T-helper 17 cell (primary cell): ENCODE measurements around the gene CASP2. TPM values are rescaled to one million over a fixed set of nuclear protein-coding genes. Genes with fewer than 3 reads are reported as not detected.
A peak's percentile ranks its signal among the peaks of the same experiment; 100 is the strongest.

Experiments
- ATAC-seq: fragments of 150-1000 bp; cut with Tn5 transposase; 2 replicates; pipeline ENCODE4 v1.10.0; 2021; ENCODE audit warnings: mild to moderate bottlenecking, moderate library complexity
- DNase-seq, 3 donors: peaks; one replicate each; pipeline versions ENCODE4 v3.0.0 to v3.0.0-alpha.2; 2020 to 2021
- H3K9me3 ChIP-seq: one replicate; pipeline ENCODE4 v1.7.0; 2013; ENCODE audit warnings: low read length, mild to moderate bottlenecking; ENCODE audit not compliant: control insufficient read depth, poor library complexity, severe bottlenecking
- H3K27ac Mint-ChIP-seq: one replicate; pipeline ENCODE4 v1.8.0; 2022; ENCODE audit warnings: mild to moderate bottlenecking, moderate library complexity, mixed read lengths
- H3K27me3 Mint-ChIP-seq: one replicate; pipeline ENCODE4 v1.8.0; 2022; ENCODE audit warnings: mixed read lengths
- H3K36me3 Mint-ChIP-seq: one replicate; pipeline ENCODE4 v1.8.0; 2022; ENCODE audit warnings: low read depth, mixed read lengths
- H3K4me1 Mint-ChIP-seq: one replicate; pipeline ENCODE4 v1.8.0; 2022; ENCODE audit warnings: mild to moderate bottlenecking, mixed read lengths
- H3K4me3 Mint-ChIP-seq: one replicate; pipeline ENCODE4 v1.8.0; 2022; ENCODE audit warnings: mild to moderate bottlenecking, moderate library complexity, mixed read lengths
- total RNA-seq, 4 donors: library from RNA in 2 of 4; stranded (reverse) in 2 of 4; gene quantifications; one replicate each; pipeline ENCODE4 v1.2.3 and lab custom pipeline; 2022 to 2026

The CASP2 gene
- total RNA-seq, 2 donors from 2014 or later: 49.3 to 52.5 TPM

GRCh38 chr7:143314127-143314526 is 26.0 kb downstream of the CASP2 start:
- H3K9me3 ChIP-seq: no peaks in the 10 kb centered on the region
- DNase-seq (no peak), ATAC-seq (no peak)
- H3K36me3 Mint-ChIP-seq: no peaks in the 10 kb centered on the region
- no peak overlapping the region for H3K27ac Mint-ChIP-seq
- H3K4me1 Mint-ChIP-seq: peaks cover 17% of the 10 kb centered on the region
- H3K4me3 Mint-ChIP-seq: no peak overlapping the region
- H3K27me3 Mint-ChIP-seq: peaks cover 4% of the 10 kb centered on the region

- no peak for ATAC-seq
- Mint-ChIP-seq H3K36me3 (no peaks in the 10 kb centered on the region), H3K4me3 (no peak within 1 kb of the TSS), H3K27me3 (peaks cover 6% of the 10 kb centered on the region), H3K27ac (peak within 1 kb of the TSS; percentile 37), H3K4me1 (peaks cover 6% of the 10 kb centered on the region)
- no peak for DNase-seq
- H3K9me3 ChIP-seq: no peaks in the 10 kb centered on the region
These were observed 27.6 kb downstream of the CASP2 start, which contains the start of gene CLCN1 for GRCh38 chr7:143315776-143316175. CLCN1 (plus strand) TSS chr7:143316111; CDS start chr7:143316213, 102 bp downstream.

- peaks cover 6% of the 10 kb centered on the region for H3K27me3 Mint-ChIP-seq
- no peaks in the 10 kb centered on the region for H3K9me3 ChIP-seq
- no peaks in the 10 kb centered on the region for H3K36me3 Mint-ChIP-seq
- DNase-seq: no peak
- no peak overlapping the region for H3K4me3 Mint-ChIP-seq
- H3K27ac Mint-ChIP-seq: peak overlapping the region; percentile 37
- ATAC-seq: no peak
- H3K4me1 Mint-ChIP-seq: peaks cover 3% of the 10 kb centered on the region
These were observed 28.3 kb downstream of the CASP2 start for GRCh38 chr7:143316492-143316891.

DNA sequence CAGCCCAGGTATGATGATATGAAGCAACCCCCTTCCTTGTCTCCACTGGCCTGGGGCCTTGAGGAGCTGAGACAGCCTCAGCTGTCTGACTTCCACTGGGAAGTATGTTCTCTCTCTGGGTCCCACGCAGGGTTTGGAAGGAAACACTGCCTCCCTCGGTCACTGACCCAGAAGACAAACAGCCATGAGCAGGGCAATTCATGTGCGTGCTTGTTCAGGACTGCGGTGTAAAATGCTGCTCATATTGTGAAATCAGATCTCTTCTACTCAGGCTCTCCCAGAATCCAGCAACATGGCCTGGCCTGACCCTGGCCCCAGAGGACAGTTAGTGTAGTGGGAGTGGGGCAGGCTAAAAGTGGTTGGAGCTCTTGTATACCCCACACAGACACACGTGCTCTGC is 30.5 kb downstream of the CASP2 start:
- H3K9me3 ChIP-seq: no peaks in the 10 kb centered on the region
- peaks cover 6% of the 10 kb centered on the region for H3K27me3 Mint-ChIP-seq
- no peak overlapping the region for H3K4me3 Mint-ChIP-seq
- ATAC-seq (no peak), DNase-seq (no peak)
- no peaks in the 10 kb centered on the region for H3K36me3 Mint-ChIP-seq
- H3K4me1 Mint-ChIP-seq: peaks cover 3% of the 10 kb centered on the region
- no peak overlapping the region for H3K27ac Mint-ChIP-seq

DNA sequence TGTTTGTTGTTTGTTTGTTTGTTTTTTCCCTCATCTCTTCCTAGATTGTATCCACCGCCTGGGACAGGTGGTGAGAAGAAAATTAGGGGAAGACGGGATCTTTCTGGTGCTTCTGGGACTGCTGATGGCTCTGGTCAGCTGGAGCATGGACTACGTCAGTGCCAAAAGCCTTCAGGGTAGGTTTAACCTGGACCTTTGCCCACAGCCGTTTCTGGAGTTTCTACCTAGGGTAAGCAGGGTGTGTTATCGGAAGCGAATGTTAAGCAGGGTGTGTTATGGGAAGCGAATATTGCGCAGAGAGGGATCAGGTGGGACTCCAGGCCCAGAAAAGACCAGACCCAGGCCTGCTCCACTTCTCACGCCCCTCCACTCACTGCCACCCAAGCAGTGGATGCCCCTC is 32.5 kb downstream of the CASP2 start:
- Mint-ChIP-seq H3K27ac (no peak overlapping the region), H3K4me1 (peaks cover 13% of the 10 kb centered on the region)

DNA sequence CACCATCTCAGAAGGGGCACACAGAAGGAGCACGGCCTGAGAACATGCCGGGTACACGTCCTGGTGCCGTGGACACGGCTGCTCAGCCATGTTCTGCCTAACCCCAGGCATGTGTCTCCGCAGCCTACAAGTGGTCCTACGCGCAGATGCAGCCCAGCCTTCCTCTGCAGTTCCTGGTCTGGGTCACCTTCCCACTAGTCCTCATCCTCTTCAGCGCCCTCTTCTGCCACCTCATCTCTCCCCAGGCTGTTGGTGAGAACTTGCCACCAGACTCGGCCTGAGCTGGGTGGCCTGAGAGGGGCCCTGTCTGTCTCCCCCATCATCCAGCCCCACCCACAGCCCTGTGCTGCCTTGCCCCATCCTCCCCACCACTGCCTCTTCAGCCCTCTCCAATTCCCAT is 33.1 kb downstream of the CASP2 start:
- no peak overlapping the region for H3K27ac Mint-ChIP-seq
- H3K27me3 Mint-ChIP-seq: peaks cover 13% of the 10 kb centered on the region
- no peak for DNase-seq
- no peak for ATAC-seq
- no peak overlapping the region for H3K4me3 Mint-ChIP-seq
- no peaks in the 10 kb centered on the region for H3K9me3 ChIP-seq
- no peaks in the 10 kb centered on the region for H3K36me3 Mint-ChIP-seq
- peaks cover 13% of the 10 kb centered on the region for H3K4me1 Mint-ChIP-seq

More for the DNA sequence above, 32.5 kb downstream of the CASP2 start:
- ATAC-seq (no peak), DNase-seq (no peak)
- H3K4me3 Mint-ChIP-seq: no peak overlapping the region
- no peaks in the 10 kb centered on the region for H3K9me3 ChIP-seq
- H3K27me3 Mint-ChIP-seq: peaks cover 13% of the 10 kb centered on the region
- no peaks in the 10 kb centered on the region for H3K36me3 Mint-ChIP-seq

GRCh38 chr7:143321734-143322133 is 33.6 kb downstream of the CASP2 start:
- Mint-ChIP-seq H3K4me1 (peaks cover 13% of the 10 kb centered on the region), H3K36me3 (peaks cover 2% of the 10 kb centered on the region), H3K27ac (no peak overlapping the region), H3K4me3 (no peak overlapping the region), H3K27me3 (peaks cover 13% of the 10 kb centered on the region)
- no peaks in the 10 kb centered on the region for H3K9me3 ChIP-seq
- no peak for DNase-seq
- no peak for ATAC-seq

DNA sequence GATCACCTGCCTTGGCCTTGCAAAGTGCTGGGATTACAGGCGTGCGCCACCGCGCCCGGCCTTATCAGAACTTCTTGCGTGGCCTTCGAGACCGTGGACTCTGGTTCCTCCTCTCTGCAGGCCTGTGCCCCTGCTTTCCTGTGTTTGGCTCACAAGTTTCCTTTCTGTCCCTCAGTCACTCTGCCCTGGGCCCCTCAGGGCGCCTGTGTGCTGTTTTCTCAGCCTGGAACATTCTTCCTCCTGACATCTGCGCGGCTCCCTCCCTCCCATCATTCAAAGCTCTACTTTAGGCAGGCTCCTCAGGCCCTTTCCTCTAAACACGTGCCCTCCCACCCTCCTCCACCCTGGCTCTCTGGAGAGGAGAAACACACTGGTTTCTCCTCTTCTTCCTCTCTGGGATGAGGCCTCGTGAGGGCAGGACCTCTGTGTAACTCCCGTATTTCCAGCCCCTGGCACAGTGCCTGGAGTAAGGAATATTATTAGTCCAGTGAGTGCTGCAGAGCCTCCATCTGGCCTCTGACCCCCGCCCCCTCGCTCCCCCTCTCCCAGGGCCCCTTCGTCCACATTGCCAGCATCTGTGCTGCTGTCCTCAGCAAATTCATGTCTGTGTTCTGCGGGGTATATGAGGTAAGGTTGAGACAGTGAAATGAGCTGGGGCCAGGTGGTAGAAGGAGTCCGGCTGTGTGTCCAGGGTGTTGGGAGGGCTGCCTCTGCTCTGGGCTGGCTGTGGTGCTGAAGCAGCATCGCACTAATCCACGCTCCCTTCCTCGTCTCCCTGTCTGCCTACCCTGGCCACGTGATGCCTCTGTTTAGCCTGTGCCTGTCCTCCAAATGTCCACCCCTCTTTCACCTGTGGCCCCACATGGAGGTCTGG is 34.8 kb downstream of the CASP2 start:
- no peaks in the 10 kb centered on the region for H3K9me3 ChIP-seq
- ATAC-seq: no peak
- H3K27ac Mint-ChIP-seq: no peak overlapping the region
- no peak overlapping the region for H3K4me3 Mint-ChIP-seq
- peaks cover 3% of the 10 kb centered on the region for H3K36me3 Mint-ChIP-seq
- DNase-seq: no peak
- peaks cover 17% of the 10 kb centered on the region for H3K4me1 Mint-ChIP-seq
- peaks cover 13% of the 10 kb centered on the region for H3K27me3 Mint-ChIP-seq

DNA sequence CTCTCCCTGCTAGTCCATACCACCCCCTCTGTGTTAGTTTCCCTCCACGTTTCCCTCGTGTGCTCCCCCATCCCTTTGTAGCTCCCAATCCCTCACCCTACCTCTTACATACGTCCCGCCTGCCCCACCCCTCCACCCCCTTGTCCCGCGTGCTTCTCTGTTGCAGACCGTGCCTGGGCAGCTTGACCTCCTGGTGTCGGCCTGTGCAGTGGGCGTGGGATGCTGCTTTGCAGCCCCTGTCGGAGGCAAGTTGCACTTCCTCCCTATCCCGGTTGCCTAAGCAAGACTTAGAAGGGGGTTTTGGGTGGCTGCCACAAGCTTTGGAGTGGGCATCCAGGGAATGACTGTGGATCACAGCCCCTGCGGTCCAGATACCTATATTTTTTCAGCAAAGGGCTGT is 35.5 kb downstream of the CASP2 start:
- Mint-ChIP-seq H3K27ac (no peak overlapping the region), H3K27me3 (peaks cover 13% of the 10 kb centered on the region)
- ATAC-seq: no peak

GRCh38 chr7:143325240-143325639 is 37.1 kb downstream of the CASP2 start:
- Mint-ChIP-seq H3K4me3 (no peak overlapping the region), H3K36me3 (peaks cover 7% of the 10 kb centered on the region), H3K27me3 (peaks cover 7% of the 10 kb centered on the region), H3K4me1 (peaks cover 18% of the 10 kb centered on the region), H3K27ac (peak overlapping the region; percentile 79)
- DNase-seq (no peak), ATAC-seq (no peak)
- H3K9me3 ChIP-seq: no peaks in the 10 kb centered on the region

More for the DNA sequence above, 35.5 kb downstream of the CASP2 start:
- no peak for DNase-seq
- no peaks in the 10 kb centered on the region for H3K9me3 ChIP-seq
- peaks cover 18% of the 10 kb centered on the region for H3K4me1 Mint-ChIP-seq
- H3K36me3 Mint-ChIP-seq: peaks cover 5% of the 10 kb centered on the region
- no peak overlapping the region for H3K4me3 Mint-ChIP-seq

GRCh38 chr7:143327903-143328302 is 39.8 kb downstream of the CASP2 start:
- no peak overlapping the region for H3K4me3 Mint-ChIP-seq

GRCh38 chr7:143329471-143330170 is 41.5 kb downstream of the CASP2 start:
- Mint-ChIP-seq H3K36me3 (peaks cover 7% of the 10 kb centered on the region), H3K4me1 (peaks cover 14% of the 10 kb centered on the region), H3K27ac (no peak overlapping the region), H3K27me3 (peaks cover 3% of the 10 kb centered on the region), H3K4me3 (no peak overlapping the region)
- H3K9me3 ChIP-seq: no peaks in the 10 kb centered on the region
- no peak for DNase-seq
- no peak for ATAC-seq

More at GRCh38 chr7:143327903-143328302, 39.8 kb downstream of the CASP2 start:
- no peak for ATAC-seq
- peaks cover 7% of the 10 kb centered on the region for H3K36me3 Mint-ChIP-seq
- H3K4me1 Mint-ChIP-seq: peaks cover 18% of the 10 kb centered on the region
- H3K27ac Mint-ChIP-seq: peak overlapping the region; percentile 24
- peaks cover 7% of the 10 kb centered on the region for H3K27me3 Mint-ChIP-seq
- no peaks in the 10 kb centered on the region for H3K9me3 ChIP-seq
- no peak for DNase-seq

- no peak overlapping the region for H3K27ac Mint-ChIP-seq
- ATAC-seq: no peak
- H3K4me1 Mint-ChIP-seq: peaks cover 10% of the 10 kb centered on the region
These were observed 43.1 kb downstream of the CASP2 start for GRCh38 chr7:143331179-143331801.

More at GRCh38 chr7:143331179-143331801, 43.1 kb downstream of the CASP2 start:
- no peak overlapping the region for H3K4me3 Mint-ChIP-seq
- H3K9me3 ChIP-seq: no peaks in the 10 kb centered on the region
- DNase-seq: no peak
- H3K36me3 Mint-ChIP-seq: peaks cover 7% of the 10 kb centered on the region
- peaks cover 14% of the 10 kb centered on the region for H3K27me3 Mint-ChIP-seq
